NCI-H1436 treated with DMSO at 0.1 percent for 48 hours (cell line): ENCODE results near the gene SGSM1.

ENCODE experiments used
- DNase-seq: peaks from one replicate; lab custom pipeline; 2025; lab: John Stamatoyannopoulos, UW

The SGSM1 gene

GRCh38 chr22:24843048-24843447 lies 37.0 kb downstream of the SGSM1 start:
- DNase-seq, result no peak

GRCh38 chr22:24845041-24845898 lies 39.3 kb downstream of the SGSM1 start:
- DNase-seq, result no peak

- no peak for DNase-seq
Measured at GRCh38 chr22:24847490-24847889, 41.5 kb downstream of the SGSM1 start.

- no peak for DNase-seq
Measured at GRCh38 chr22:24848559-24849168, 42.7 kb downstream of the SGSM1 start.

GRCh38 chr22:24855794-24856193 lies 49.8 kb downstream of the SGSM1 start:
- DNase-seq, result no peak

GRCh38 chr22:24857576-24857975 lies 51.6 kb downstream of the SGSM1 start:
- DNase-seq, result no peak

- no peak for DNase-seq
Measured at GRCh38 chr22:24859587-24859986, 53.6 kb downstream of the SGSM1 start.

- no peak for DNase-seq
Measured at GRCh38 chr22:24865508-24865907, 59.5 kb downstream of the SGSM1 start.

GRCh38 chr22:24867323-24868022 lies 61.5 kb downstream of the SGSM1 start:
- no peak for DNase-seq

- DNase-seq, result no peak
Measured at GRCh38 chr22:24868979-24869378, 63.0 kb downstream of the SGSM1 start.

GRCh38 chr22:24871611-24872205 lies 65.7 kb downstream of the SGSM1 start:
- DNase-seq, result no peak

- DNase-seq, result no peak
Measured at GRCh38 chr22:24873226-24873625, 67.2 kb downstream of the SGSM1 start.

- DNase-seq, result no peak
Measured at GRCh38 chr22:24875862-24876506, 70.0 kb downstream of the SGSM1 start.

GRCh38 chr22:24876700-24877099 lies 70.7 kb downstream of the SGSM1 start:
- DNase-seq, result no peak

GRCh38 chr22:24878969-24879368 lies 73.0 kb downstream of the SGSM1 start:
- no peak for DNase-seq

- DNase-seq, result no peak
Measured at GRCh38 chr22:24883432-24883831, 77.4 kb downstream of the SGSM1 start.

- no peak for DNase-seq
Measured at GRCh38 chr22:24887260-24887659, 81.2 kb downstream of the SGSM1 start.

- DNase-seq, result no peak
Measured at GRCh38 chr22:24893341-24894070, 87.5 kb downstream of the SGSM1 start.

GRCh38 chr22:24894220-24894975 lies 88.4 kb downstream of the SGSM1 start:
- DNase-seq, result no peak

- no peak for DNase-seq
Measured at GRCh38 chr22:24894998-24895397, 89.0 kb downstream of the SGSM1 start.

GRCh38 chr22:24901448-24901847 lies 95.4 kb downstream of the SGSM1 start:
- no peak for DNase-seq
